GM19035 (cell line): ENCODE measurements around the gene SLC45A1.

Experiments
- ATAC-seq: cut with Tn5 transposase; IDR thresholded peaks from one replicate; pipeline ENCODE4 v1.9.1; 2021; ENCODE audit not compliant: unreplicated experiment

SLC45A1 gene

GRCh38 chr1:8311068-8311718 is 6.7 kb upstream of the SLC45A1 start:
- no peak for ATAC-seq

- no peak for ATAC-seq
Observed at GRCh38 chr1:8312235-8313218, 5.4 kb upstream of the SLC45A1 start.

- no peak for ATAC-seq
Observed at GRCh38 chr1:8313231-8313630, 4.7 kb upstream of the SLC45A1 start.

GRCh38 chr1:8314346-8315280 is 3.3 kb upstream of the SLC45A1 start:
- no peak for ATAC-seq

- no peak for ATAC-seq
Observed at GRCh38 chr1:8315573-8316475, 2.1 kb upstream of the SLC45A1 start.

DNA sequence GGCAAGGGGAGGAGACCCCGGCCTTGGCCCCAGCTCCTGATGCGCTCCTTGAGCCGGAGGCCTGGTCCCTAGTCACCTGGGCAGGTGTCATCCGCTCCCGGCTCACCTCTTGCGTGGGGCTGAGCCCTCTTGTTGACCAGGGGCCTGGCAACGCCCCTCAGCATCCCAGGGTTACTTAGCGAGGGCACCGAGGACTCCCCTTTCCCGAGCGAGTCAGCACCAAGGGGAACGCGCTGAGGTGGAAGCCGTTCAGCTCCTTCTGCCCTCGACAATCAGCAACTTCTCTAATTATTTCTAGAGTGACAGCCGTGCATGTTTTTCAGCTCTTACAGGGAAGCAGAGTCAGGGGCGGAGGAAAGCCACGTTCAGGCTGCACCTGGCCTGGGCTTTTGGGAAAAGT is 522 bp downstream of the SLC45A1 start:
- ATAC-seq, result no peak

GRCh38 chr1:8321612-8322011 is 3.7 kb downstream of the SLC45A1 start:
- no peak for ATAC-seq

GRCh38 chr1:8323706-8324105 is 5.8 kb downstream of the SLC45A1 start:
- no peak for ATAC-seq

DNA sequence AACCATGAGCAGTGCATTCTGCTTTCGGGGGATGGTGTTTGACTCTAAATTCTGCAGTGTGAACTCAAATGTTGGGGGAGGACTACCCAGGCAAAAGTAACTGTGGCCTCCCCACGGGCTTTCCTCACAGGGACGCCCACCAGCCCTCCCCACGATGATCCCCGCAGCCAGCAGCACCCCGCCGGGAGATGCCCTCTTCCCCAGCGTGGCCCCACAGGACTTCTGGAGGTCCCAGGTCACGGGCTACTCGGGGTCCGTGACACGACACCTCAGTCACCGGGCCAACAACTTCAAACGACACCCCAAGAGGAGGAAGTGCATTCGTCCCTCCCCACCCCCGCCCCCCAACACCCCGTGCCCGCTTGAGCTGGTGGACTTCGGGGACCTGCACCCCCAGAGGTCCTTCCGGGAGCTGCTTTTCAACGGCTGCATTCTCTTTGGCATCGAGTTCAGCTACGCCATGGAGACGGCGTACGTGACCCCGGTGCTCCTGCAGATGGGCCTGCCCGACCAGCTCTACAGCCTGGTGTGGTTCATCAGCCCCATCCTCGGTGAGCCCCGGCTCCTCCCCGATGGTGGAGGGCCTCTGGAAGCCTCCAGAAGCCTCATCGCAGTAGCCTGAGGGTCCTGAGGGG is 6.4 kb downstream of the SLC45A1 start:
- no peak for ATAC-seq

DNA sequence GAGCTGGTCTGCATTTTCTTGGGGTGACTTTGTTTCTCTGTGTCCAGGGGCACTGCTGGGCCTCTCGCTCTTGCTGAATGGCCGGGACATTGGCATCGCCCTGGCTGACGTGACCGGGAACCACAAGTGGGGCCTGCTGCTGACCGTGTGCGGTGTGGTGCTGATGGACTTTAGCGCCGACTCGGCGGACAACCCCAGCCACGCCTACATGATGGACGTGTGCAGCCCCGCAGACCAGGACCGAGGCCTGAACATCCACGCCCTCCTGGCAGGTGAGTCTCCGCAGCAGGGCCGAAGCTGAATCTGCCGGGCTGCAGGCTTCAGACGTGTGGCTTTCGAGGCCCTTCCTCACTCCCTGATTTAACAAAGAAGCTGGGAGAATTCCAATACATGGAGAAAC is 7.9 kb downstream of the SLC45A1 start:
- ATAC-seq, result no peak

GRCh38 chr1:8326265-8326664 is 8.4 kb downstream of the SLC45A1 start:
- ATAC-seq, result no peak

DNA sequence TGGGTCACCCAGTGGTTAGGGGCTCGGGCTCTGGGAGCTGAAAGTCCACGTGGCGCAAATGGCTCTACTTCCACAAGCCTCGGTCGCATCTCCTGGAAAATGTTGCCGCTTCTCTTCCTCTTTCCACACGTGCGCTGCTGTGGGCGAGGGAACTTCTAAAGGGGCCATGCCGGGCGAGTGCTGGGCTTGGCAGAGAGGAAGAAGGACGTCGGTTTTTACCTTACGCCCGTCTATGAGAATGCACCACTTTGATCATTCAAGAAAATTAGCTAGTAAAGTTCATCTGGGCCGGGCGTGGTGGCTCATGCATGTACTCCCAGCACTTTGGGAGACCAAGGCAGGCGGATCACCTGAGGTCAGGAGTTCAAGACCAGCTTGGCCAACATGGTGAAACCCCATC is 10.4 kb downstream of the SLC45A1 start:
- no peak for ATAC-seq

- ATAC-seq, result no peak
Observed at GRCh38 chr1:8329439-8329838, 11.5 kb downstream of the SLC45A1 start.

- ATAC-seq, result no peak
Observed at GRCh38 chr1:8329858-8330257, 11.9 kb downstream of the SLC45A1 start.

GRCh38 chr1:8330271-8331125 is 12.6 kb downstream of the SLC45A1 start:
- ATAC-seq, result no peak

DNA sequence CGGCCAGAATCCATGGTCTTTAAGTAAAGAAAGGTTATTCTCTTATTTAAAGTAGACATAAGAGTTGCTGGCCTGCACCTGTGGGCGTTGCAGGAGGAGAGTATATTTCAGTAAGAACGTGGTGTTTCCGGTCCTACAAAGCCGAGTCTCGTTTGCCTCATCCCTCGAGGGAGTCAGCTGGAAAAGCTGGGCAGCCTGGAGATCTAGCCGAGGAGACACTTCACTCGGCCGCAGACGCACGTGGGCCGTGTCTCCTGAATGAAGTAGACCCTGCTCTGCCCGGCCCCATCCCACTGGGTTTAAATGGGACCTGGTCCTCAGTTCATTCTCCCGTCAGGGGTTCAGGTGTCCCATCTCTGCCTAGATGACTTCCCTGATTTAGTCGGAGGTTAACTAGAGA is 14.9 kb downstream of the SLC45A1 start:
- no peak for ATAC-seq

DNA sequence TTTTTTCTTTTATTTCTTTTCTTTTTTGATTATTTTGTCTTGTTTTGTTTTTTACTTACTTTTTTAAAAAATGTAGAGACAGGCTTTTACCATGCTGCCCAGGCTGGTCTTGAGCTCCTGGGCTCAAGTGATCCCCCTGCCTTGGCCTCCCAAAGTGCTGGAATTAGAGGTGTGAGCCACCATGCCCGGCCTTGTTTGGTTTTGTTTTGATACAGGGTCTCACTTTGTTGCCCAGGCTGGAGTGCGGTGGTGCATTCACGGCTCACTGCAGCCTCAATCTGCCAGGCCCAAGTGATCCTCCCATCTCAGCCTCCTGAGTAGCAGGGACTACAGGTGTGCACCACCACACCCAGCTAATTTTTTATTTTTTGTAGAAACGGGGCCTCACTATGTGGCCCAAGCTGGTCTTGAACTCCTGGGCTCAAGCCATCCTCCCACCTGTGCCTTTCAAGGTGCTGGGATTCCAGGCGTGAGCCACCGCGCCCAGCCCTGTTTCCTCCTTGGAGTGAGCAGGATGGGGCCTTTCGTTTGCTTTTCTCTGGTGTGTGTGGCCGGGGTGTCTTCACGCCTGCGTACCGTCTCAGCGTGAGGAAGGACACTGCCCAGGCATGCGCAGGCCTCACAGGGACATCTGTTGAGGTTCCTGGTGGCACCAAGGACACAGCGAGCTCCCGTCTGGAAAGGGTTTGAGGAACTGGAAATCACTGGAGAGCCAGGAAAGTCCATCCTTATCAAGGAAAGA is 15.5 kb downstream of the SLC45A1 start:
- no peak for ATAC-seq
